Heart left ventricle (tissue), 16 donors: ENCODE data around the gene EVA1C. TPM values are rescaled to one million over a fixed set of nuclear protein-coding genes. Genes with fewer than 3 reads are reported as not detected.

Experiments
- ATAC-seq, 4 donors: fragments of 200-7000 bp; cut with Tn5 transposase; one replicate each; pipeline ENCODE4 v1.9.1; 2020 to 2022; ENCODE audit warnings: moderate library complexity in 4 of 4, mild to moderate bottlenecking in 3 of 4, moderate number of reproducible peaks in 1 of 4
- DNase-seq, 5 donors: peaks; one replicate each; pipeline ENCODE4 v3.0.0-alpha.2; 2020
- H3K27ac ChIP-seq, 12 donors: fragments of 200-600 bp; sonication (generic) in 4 of 12; one replicate each; pipeline versions ENCODE4 v1.5.0 to v1.8.0; 2016 to 2022; ENCODE audit warnings: mild to moderate bottlenecking in 2 of 12
- H3K27me3 ChIP-seq, 9 donors: fragments of 200-600 bp; sonication (generic) in 2 of 9; one replicate each; pipeline versions ENCODE4 v1.5.1 to v1.8.0; 2016 to 2022; ENCODE audit warnings: mild to moderate bottlenecking in 3 of 9
- H3K36me3 ChIP-seq, 9 donors: fragments of 200-600 bp; sonication (generic) in 2 of 9; one replicate each; pipeline versions ENCODE4 v1.5.0 to v1.8.0; 2018 to 2022; ENCODE audit warnings: mild to moderate bottlenecking in 2 of 9
- H3K4me1 ChIP-seq, 12 donors: fragments of 200-600 bp; sonication (generic) in 4 of 12; one replicate each; pipeline versions ENCODE4 v1.5.0 to v1.8.0; 2016 to 2022; ENCODE audit warnings: mild to moderate bottlenecking in 3 of 12
- H3K4me3 ChIP-seq, 12 donors: fragments of 200-600 bp; sonication (generic) in 4 of 12; one replicate each; pipeline versions ENCODE4 v1.5.0 to v1.8.0; 2017 to 2022; ENCODE audit warnings: mild to moderate bottlenecking in 9 of 12, moderate library complexity in 4 of 12
- H3K9me3 ChIP-seq, 12 donors: fragments of 200-600 bp; sonication (generic) in 4 of 12; one replicate each; pipeline versions ENCODE4 v1.5.0 to v1.8.0; 2016 to 2022; ENCODE audit warnings: mild to moderate bottlenecking in 1 of 12
- POLR2A ChIP-seq, 2 donors: fragments of 450-650 bp; IDR thresholded peaks; one replicate each; pipeline ENCODE4 v1.6.1; 2017; ENCODE audit warnings: antibody characterized with exemption in 2 of 2, mild to moderate bottlenecking in 2 of 2, moderate library complexity in 2 of 2
- WGBS, 4 donors: extraction: QIAGEN DNeasy Blood & Tissue Kit in 2 of 4; methylation state at CpG; one replicate each; pipeline versions ENCODE4 v1.1.5 to v1.1.7; 2013 to 2018; 5-methylcytosine and 5-hydroxymethylcytosine counted together
- intact Hi-C, 10 donors: fragments of 100-400 bp; cut with DNase I; formaldehyde crosslinking; loops; one replicate each; pipeline versions ENCODE4 v1.11.1 to v1.14.2; 2022
- polyA plus RNA-seq, 2 donors: library from polyadenylated mRNA; stranded (reverse); fragments of 200-250 nt; gene quantifications; one replicate each; pipeline ENCODE4 v1.2.3, GENCODE V29; 2013
- total RNA-seq, 9 donors: library from RNA; depleted of rRNA in 2 of 9; stranded (reverse); fragments of >200 nt in 2 of 9; fragmentation: NEBNext Ultra II Directional in 3 of 9; extraction: Animal tissue kit (Norgen Biotek cat#: 25700) in 3 of 9; gene quantifications; one replicate each; pipeline versions ENCODE4 v1.1.0 to v1.2.4, GENCODE V29; 2016 to 2023
- TF ChIP-seq, protein P1 (sequence below), 12 donors: fragments of 200-600 bp; sonication (generic) in 4 of 12; IDR thresholded peaks; one replicate each; pipeline versions ENCODE4 v1.5.0 to v1.8.0; 2018 to 2022; ENCODE audit warnings: antibody characterized with exemption in 12 of 12, mild to moderate bottlenecking in 5 of 12
- donor health status: ischemic (EF 13 %, LVEDD 7.1; RV severe dilation, severe dysfunction).
- donor health status: healthy with polysubstance abuse.
- donor health status: DM: no; HTN: yes; CAD: no.
- donor health status: DM: no; HTN: no; CAD: no.
- donor health status: ischemic (EF 25% LVEDD 6.9; RV normal size, moderate dysfunction).
- donor health status: ischemic (EF 25% LVEDD 5.7; RV mildly dilated, moderate dysfunction).
- donor health status: healthy.
- donor health status: DM: yes; HTN: yes; CAD: no.
- donor health status: ischemic (EF 35%, LVEDD 5.7; RV mildly dilated, moderate dysfunction).
- donor health status: nonischemic (EF 11% LVEDD 7.7; RV severe dilation, severe dysfunction).
- donor health status: DM: yes; HTN: yes; CAD: no.
- donor health status: PGD.
- donor health status: ischemic (EF 29% LVEDD 5.4; RV normal size, mild dysfunction).
- donor health status: nonischemic (EF 23%, LVEDD 6.1; RV moderate dilation, normal function).

The EVA1C gene
- total and polyA plus RNA-seq, 11 donors = 10.1 to 44.4 (median 19.7) TPM

DNA sequence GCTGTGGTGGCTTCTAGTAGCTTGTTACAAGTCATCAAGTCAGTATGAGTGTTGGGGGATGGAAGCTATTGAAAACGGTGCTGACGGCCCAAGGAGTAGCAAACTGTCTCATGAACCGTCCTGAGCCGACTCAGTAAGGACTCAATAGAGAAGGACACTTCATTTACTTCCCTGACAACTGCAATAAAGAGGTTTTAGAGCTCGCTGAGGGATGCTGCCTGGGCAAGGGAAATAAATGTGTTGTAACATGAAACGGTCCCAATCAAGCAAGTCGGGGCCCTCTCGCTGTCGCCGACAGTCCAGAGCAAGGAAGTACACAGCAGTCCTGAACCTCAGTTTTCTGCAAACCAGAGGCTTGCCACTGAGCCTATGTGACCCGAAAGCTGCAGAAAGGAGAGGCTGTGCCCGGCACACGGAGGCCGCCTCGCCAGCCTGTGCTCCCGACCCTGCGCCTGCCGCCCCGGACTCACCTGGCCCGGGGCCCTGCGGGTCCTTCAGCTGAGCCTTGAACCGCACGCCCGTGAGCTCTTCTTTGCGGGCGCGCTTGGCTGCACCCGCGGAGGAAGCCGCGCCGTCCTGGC lies 20.1 kb upstream of the EVA1C start:
- no peaks in the 10 kb centered on the region for H3K27me3 ChIP-seq
- intact Hi-C loops = loop anchor here in 2 of 10 donors (5.0 to 10.0 kb wide), 2 partner anchors 62 to 110 kb away; no protein-coding TSS in a partner anchor
- H3K9me3 ChIP-seq = no peaks in the 10 kb centered on the region
- DNase-seq (no peak), ATAC-seq (peak in 2 of 4 donors; percentile 33 to 34)
- peak overlapping the region in 10 of 12 donors; percentile 51 to 96 (median 90) for H3K27ac ChIP-seq
- peaks cover 2 to 43% (median 21%) of the 10 kb centered on the region in 12 donors for H3K4me1 ChIP-seq
- H3K4me3 ChIP-seq = peak overlapping the region; percentile 79 to 99 (median 82)
- 0 to 5% (median 2%) methylated on average over 6 to 32 of the region's 32 CpGs for WGBS, 4 donors
- TF ChIP-seq, protein P1, sequence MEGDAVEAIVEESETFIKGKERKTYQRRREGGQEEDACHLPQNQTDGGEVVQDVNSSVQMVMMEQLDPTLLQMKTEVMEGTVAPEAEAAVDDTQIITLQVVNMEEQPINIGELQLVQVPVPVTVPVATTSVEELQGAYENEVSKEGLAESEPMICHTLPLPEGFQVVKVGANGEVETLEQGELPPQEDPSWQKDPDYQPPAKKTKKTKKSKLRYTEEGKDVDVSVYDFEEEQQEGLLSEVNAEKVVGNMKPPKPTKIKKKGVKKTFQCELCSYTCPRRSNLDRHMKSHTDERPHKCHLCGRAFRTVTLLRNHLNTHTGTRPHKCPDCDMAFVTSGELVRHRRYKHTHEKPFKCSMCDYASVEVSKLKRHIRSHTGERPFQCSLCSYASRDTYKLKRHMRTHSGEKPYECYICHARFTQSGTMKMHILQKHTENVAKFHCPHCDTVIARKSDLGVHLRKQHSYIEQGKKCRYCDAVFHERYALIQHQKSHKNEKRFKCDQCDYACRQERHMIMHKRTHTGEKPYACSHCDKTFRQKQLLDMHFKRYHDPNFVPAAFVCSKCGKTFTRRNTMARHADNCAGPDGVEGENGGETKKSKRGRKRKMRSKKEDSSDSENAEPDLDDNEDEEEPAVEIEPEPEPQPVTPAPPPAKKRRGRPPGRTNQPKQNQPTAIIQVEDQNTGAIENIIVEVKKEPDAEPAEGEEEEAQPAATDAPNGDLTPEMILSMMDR (IDR thresholded peaks at IDR 0.05) = no peak
- TF ChIP-seq POLR2A (IDR thresholded peaks at IDR 0.05) = no peak
- H3K36me3 ChIP-seq = peaks cover 0 to 9% (median 0%) of the 10 kb centered on the region in 9 donors

DNA sequence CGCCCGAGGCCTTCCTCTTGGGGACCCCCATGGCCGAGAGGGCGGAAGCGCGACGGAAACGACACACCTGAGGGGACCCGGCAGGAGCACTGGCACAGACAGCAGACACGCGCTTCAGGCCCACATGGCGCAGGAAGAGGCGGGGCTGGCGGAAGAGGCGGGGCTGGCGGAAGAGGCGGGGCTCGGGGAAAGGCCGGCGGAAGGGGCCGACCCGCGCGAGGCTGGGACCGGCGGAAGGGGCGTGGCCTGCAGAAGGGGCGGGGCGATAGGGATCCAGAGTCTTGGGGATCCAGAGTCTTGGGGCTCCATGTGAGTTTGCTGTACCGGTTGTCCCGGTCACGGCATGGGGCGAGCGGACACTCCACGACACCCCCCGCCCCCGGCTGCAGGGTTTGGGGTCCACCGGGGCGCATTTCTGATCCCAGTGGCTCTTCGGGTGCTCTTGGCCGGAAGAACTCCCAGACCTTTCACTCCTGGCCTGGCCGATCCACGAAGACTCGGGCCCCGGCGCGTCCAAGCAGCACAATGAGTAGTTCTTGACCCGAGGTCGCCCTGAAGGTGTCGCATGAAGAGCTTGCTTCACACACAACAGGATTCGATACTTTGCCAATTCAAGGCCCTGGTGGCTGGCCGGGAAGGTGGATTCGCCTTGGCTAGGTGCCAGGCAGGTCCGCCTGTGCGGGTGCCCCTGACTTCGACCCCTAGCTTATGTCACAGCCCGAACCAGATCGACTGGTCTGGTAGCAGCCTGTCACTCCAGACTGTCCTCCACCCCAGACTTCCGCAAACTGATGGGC lies 19.4 kb upstream of the EVA1C start, which contains the start of gene URB1:
URB1 (minus strand) TSS at position 133 of the 797 bp plus-strand sequence; CDS start at position 31, 102 bp downstream.
- 4 to 11% (median 5%) methylated on average over 13 to 59 of the region's 59 CpGs for WGBS, 4 donors
- DNase-seq (peak; percentile 94 to 96 (median 94)), ATAC-seq (peak; percentile 95 to 99 (median 98))
- Histone ChIP-seq H3K27me3 (no peaks in the 10 kb centered on the region), H3K36me3 (peaks cover 0 to 6% (median 0%) of the 10 kb centered on the region in 9 donors), H3K4me3 (peak within 1 kb of the TSS; percentile 79 to 99 (median 82)), H3K9me3 (no peaks in the 10 kb centered on the region), H3K4me1 (peaks cover 2 to 38% (median 21%) of the 10 kb centered on the region in 12 donors), H3K27ac (peak within 1 kb of the TSS; percentile 80 to 96 (median 90))
- intact Hi-C loops = loop anchor here in 2 of 10 donors (5.0 to 10.0 kb wide), 2 partner anchors 62 to 111 kb away; no protein-coding TSS in a partner anchor
- TF ChIP-seq, protein P1 (IDR thresholded peaks at IDR 0.05) = no peak
- peak in 1 of 2 donors; percentile 83 for TF ChIP-seq POLR2A (IDR thresholded peaks at IDR 0.05)

DNA sequence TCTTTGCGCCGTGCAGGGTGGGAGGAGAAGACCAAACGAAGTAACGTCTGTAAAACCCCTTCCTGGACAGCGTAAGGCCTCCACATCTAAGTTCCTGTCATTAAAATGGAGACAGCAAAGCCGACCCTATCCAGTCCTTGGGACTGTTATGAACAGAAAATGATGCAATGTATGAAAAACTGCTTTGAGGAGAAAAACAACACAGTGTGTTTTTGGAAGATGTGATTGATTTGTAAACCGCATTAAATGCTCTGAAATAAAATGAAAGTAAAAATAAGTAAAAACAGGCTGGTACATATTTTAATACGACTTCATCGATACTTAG lies 18.9 kb upstream of the EVA1C start:
- peaks cover 2 to 33% (median 19%) of the 10 kb centered on the region in 12 donors for H3K4me1 ChIP-seq
- no peaks in the 10 kb centered on the region for H3K27me3 ChIP-seq
- peak overlapping the region; percentile 79 to 99 (median 82) for H3K4me3 ChIP-seq
- intact Hi-C loops = loop anchor here in 3 of 10 donors (2.0 to 10.0 kb wide), 3 partner anchors 61 to 207 kb away; no protein-coding TSS in a partner anchor
- ATAC-seq = no peak
- TF ChIP-seq, protein P1 (IDR thresholded peaks at IDR 0.05) = no peak
- no peak for TF ChIP-seq POLR2A (IDR thresholded peaks at IDR 0.05)
- 51 to 62% (median 57%) methylated on average over 9 of the region's 9 CpGs for WGBS, 4 donors
- peak overlapping the region; percentile 80 to 96 (median 90) for H3K27ac ChIP-seq
- H3K9me3 ChIP-seq = no peaks in the 10 kb centered on the region
- no peak for DNase-seq
- peaks cover 0 to 6% (median 0%) of the 10 kb centered on the region in 9 donors for H3K36me3 ChIP-seq
